Measurements from ENCODE around the gene CRYGN. TPM values are rescaled to one million over a fixed set of nuclear protein-coding genes. Genes with fewer than 3 reads are reported as not detected.

CRYGN gene
- total and polyA plus RNA-seq, 2 experiments from 2014 or later: 0.24 TPM; not detected in 1

GRCh38 chr7:151446412-151446811, 6.5 kb upstream of the CRYGN start:
- H3K36me3 ChIP-seq (replicated peaks; ENCODE audit: insufficient read depth, low read depth): no peaks in the 10 kb centered on the region
- H3K79me2 ChIP-seq: no peaks in the 10 kb centered on the region
- no peaks in the 10 kb centered on the region for H4K20me1 ChIP-seq (ENCODE audit: insufficient read depth, poor library complexity, severe bottlenecking)
- no peaks in the 10 kb centered on the region for H3K27me3 ChIP-seq
- no peak overlapping the region for H3K4me2 ChIP-seq
- H2AFZ ChIP-seq: no peak overlapping the region
- no peaks in the 10 kb centered on the region for H3K4me1 ChIP-seq (ENCODE audit: insufficient read depth)
- H3K9me2 ChIP-seq (replicated peaks; ENCODE audit: insufficient read depth): no peaks in the 10 kb centered on the region
- no peak for DNase-seq (ENCODE audit: low spot score)
- 86% methylated on average over 2 of the region's 2 CpGs for WGBS (ENCODE audit: low lambda C conversion rate, missing lambda C conversion rate)
- H3K9me3 ChIP-seq (ENCODE audit: low read depth): no peaks in the 10 kb centered on the region
- H3K4me3 ChIP-seq: no peak overlapping the region
- TF ChIP-seq CTCF (IDR thresholded peaks at IDR 0.05; ENCODE audit: poor library complexity): no peak
- no peak for TF ChIP-seq EZH2phosphoT487 (IDR thresholded peaks at IDR 0.05; ENCODE audit: low read depth, severe bottlenecking, unreplicated experiment)
- no peak for TF ChIP-seq EZH2 (IDR thresholded peaks at IDR 0.05; ENCODE audit: borderline replicate concordance)
- no peak overlapping the region for H3K27ac ChIP-seq

GRCh38 chr7:151444632-151445031, 4.7 kb upstream of the CRYGN start:
- no peaks in the 10 kb centered on the region for H3K27me3 ChIP-seq
- H3K79me2 ChIP-seq: no peaks in the 10 kb centered on the region
- H3K9me3 ChIP-seq (ENCODE audit: low read depth): no peaks in the 10 kb centered on the region
- DNase-seq (ENCODE audit: low spot score): no peak
- no peak overlapping the region for H3K4me3 ChIP-seq
- no peak overlapping the region for H3K27ac ChIP-seq
- H3K4me1 ChIP-seq (ENCODE audit: insufficient read depth): peaks cover 5% of the 10 kb centered on the region
- no peak overlapping the region for H2AFZ ChIP-seq
- no peaks in the 10 kb centered on the region for H4K20me1 ChIP-seq (ENCODE audit: insufficient read depth, poor library complexity, severe bottlenecking)
- no peaks in the 10 kb centered on the region for H3K36me3 ChIP-seq (replicated peaks; ENCODE audit: insufficient read depth, low read depth)
- WGBS (ENCODE audit: low lambda C conversion rate, missing lambda C conversion rate): 77% methylated on average over 1 of the region's 1 CpG
- no peak overlapping the region for H3K4me2 ChIP-seq
- TF ChIP-seq CTCF (IDR thresholded peaks at IDR 0.05; ENCODE audit: poor library complexity) (no peak), EZH2phosphoT487 (IDR thresholded peaks at IDR 0.05; ENCODE audit: low read depth, severe bottlenecking, unreplicated experiment) (no peak), EZH2 (IDR thresholded peaks at IDR 0.05; ENCODE audit: borderline replicate concordance) (no peak)
- no peaks in the 10 kb centered on the region for H3K9me2 ChIP-seq (replicated peaks; ENCODE audit: insufficient read depth)

DNA sequence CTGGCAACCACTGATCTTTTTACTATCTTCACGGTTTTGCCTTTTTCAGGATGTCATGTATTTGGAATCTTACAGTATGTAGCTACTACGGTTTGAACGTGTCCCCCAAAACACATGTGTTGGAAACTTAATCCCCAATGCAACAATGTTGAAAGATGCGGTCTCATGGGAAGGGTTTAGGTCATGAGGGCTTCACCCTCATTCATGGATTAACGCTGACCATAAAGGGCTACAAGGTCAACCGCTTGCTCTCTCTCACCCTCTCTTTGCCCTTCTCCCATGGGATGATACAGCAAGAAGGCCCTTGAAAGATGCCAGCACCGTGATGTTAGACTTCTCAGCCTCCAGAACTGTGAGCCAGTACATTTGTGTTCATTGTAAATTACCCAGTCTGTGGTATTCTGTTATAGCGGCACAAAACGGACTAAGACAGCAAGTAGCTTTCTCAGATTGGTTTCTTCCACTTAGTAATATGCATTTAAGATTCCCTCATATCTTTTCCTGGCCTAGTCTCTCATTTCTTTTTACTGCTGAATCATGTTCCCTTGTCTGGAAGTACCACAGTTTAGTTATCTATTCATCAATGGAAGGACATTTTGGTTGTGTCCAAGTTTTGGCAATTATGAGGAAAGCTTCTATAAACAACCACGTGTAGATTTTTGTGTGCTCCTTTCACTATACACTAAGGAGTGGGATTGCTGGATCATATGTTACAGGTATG, 3.0 kb upstream of the CRYGN start:
- Histone ChIP-seq H3K27ac (no peak overlapping the region), H3K4me2 (no peak overlapping the region), H3K36me3 (replicated peaks; ENCODE audit: insufficient read depth, low read depth) (no peaks in the 10 kb centered on the region), H3K9me2 (replicated peaks; ENCODE audit: insufficient read depth) (no peaks in the 10 kb centered on the region), H3K27me3 (no peaks in the 10 kb centered on the region), H3K4me1 (ENCODE audit: insufficient read depth) (peaks cover 5% of the 10 kb centered on the region), H2AFZ (no peak overlapping the region), H3K4me3 (no peak overlapping the region), H3K79me2 (no peaks in the 10 kb centered on the region), H4K20me1 (ENCODE audit: insufficient read depth, poor library complexity, severe bottlenecking) (no peaks in the 10 kb centered on the region), H3K9me3 (ENCODE audit: low read depth) (no peaks in the 10 kb centered on the region)
- DNase-seq (ENCODE audit: low spot score): no peak
- TF ChIP-seq CTCF (IDR thresholded peaks at IDR 0.05; ENCODE audit: poor library complexity) (no peak), EZH2phosphoT487 (IDR thresholded peaks at IDR 0.05; ENCODE audit: low read depth, severe bottlenecking, unreplicated experiment) (no peak), EZH2 (IDR thresholded peaks at IDR 0.05; ENCODE audit: borderline replicate concordance) (no peak)
- WGBS (ENCODE audit: low lambda C conversion rate, missing lambda C conversion rate): 78% methylated on average over 10 of the region's 10 CpGs

Data from hepatocyte (in vitro differentiated cells).